ENCODE results near the gene HNMT. TPM values are rescaled to one million over a fixed set of nuclear protein-coding genes. Genes with fewer than 3 reads are reported as not detected.

HNMT gene
- total RNA-seq, 2 donors from 2014 or later = 37.2 to 52.1 TPM

DNA sequence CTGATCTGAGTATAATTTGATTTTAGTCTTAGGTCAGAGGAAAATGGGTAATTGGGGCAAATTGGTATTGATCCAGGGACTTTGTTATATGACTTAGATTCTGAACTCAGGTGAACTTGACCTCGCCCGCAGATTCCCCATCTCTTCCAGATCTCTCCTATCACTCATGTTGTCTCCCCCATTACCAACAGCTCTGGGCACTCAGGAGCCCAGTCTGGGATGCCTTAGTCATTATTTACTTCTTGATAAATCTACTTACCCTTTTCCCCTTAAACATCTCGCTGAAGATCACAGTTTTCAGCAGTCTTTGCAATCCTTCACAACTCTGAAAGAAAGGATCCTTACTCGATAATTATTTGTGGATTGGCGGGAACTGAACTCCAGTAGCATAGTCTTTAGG, 19.6 kb upstream of the HNMT start:
- H3K4me3 ChIP-seq = no peak overlapping the region
- H3K9me3 ChIP-seq = no peaks in the 10 kb centered on the region
- intact Hi-C loops (cut with DNase I) = no loop called here
- ATAC-seq (no peak), DNase-seq (no peak)
- no peak for TF ChIP-seq POLR2A (IDR thresholded peaks at IDR 0.05)
- TF ChIP-seq, protein P1, sequence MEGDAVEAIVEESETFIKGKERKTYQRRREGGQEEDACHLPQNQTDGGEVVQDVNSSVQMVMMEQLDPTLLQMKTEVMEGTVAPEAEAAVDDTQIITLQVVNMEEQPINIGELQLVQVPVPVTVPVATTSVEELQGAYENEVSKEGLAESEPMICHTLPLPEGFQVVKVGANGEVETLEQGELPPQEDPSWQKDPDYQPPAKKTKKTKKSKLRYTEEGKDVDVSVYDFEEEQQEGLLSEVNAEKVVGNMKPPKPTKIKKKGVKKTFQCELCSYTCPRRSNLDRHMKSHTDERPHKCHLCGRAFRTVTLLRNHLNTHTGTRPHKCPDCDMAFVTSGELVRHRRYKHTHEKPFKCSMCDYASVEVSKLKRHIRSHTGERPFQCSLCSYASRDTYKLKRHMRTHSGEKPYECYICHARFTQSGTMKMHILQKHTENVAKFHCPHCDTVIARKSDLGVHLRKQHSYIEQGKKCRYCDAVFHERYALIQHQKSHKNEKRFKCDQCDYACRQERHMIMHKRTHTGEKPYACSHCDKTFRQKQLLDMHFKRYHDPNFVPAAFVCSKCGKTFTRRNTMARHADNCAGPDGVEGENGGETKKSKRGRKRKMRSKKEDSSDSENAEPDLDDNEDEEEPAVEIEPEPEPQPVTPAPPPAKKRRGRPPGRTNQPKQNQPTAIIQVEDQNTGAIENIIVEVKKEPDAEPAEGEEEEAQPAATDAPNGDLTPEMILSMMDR (IDR thresholded peaks at IDR 0.05) = no peak
- WGBS, 2 donors = 70 to 75% methylated on average over 5 of the region's 5 CpGs
- H3K36me3 ChIP-seq (replicated peaks in 1 of 2; ENCODE audit: insufficient read depth in 1 of 2, low read depth in 2 of 2) = no peaks in the 10 kb centered on the region
- peaks cover 11% of the 10 kb centered on the region for H3K4me1 ChIP-seq
- H3K27me3 ChIP-seq = no peaks in the 10 kb centered on the region
- no peak overlapping the region for H3K27ac ChIP-seq

DNA sequence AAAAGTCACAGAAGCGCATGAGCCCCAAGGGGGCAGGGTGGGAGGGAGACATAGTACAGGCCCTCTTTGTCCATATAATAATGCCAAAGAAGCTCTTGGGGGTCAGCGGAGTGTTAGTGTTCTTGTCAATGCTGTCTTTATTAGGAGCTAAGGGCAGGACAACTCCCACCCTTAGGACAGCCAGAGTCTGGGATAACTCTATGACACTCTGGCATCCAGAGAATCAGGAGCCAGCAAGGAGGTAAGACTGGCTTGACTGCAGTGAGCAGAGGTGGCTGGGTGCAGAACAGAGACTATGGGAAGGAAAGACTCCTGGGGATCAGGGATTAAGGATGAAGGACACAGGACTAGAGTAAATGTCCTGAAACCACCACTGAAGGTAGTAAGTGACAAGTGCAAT, 19.0 kb upstream of the HNMT start:
- Histone ChIP-seq H3K36me3 (replicated peaks in 1 of 2; ENCODE audit: insufficient read depth in 1 of 2, low read depth in 2 of 2) (no peaks in the 10 kb centered on the region), H3K27me3 (no peaks in the 10 kb centered on the region), H3K27ac (no peak overlapping the region), H3K4me3 (no peak overlapping the region), H3K9me3 (no peaks in the 10 kb centered on the region), H3K4me1 (peaks cover 11% of the 10 kb centered on the region)
- no peak for TF ChIP-seq POLR2A (IDR thresholded peaks at IDR 0.05)
- TF ChIP-seq, protein P1 (IDR thresholded peaks at IDR 0.05) = no peak
- no peak for ATAC-seq
- intact Hi-C loops (cut with DNase I) = no loop called here
- 66 to 89% methylated on average over 2 of the region's 2 CpGs for WGBS, 2 donors
- DNase-seq = no peak

DNA sequence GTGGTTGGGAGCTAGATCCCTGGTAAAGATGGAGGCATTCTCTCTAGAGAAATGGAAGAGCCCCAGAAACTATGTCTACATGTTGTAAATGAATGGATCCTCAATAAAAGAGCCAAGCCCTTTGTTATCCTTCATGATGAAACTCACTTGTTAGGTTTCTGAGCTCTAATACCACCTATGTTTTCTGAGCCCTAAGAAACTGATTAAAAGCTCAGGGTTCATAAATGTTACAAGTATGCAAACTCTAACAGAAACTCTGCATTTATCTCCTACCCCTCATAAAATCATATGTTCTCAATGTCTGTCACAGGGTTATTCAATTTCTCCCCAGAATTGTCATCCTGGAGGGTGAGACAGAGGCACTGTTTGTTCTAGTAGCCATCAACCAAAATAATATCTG, 18.0 kb upstream of the HNMT start:
- Histone ChIP-seq H3K9me3 (no peaks in the 10 kb centered on the region), H3K4me3 (no peak overlapping the region), H3K27ac (no peak overlapping the region), H3K4me1 (peaks cover 11% of the 10 kb centered on the region), H3K36me3 (replicated peaks in 1 of 2; ENCODE audit: insufficient read depth in 1 of 2, low read depth in 2 of 2) (no peaks in the 10 kb centered on the region), H3K27me3 (no peaks in the 10 kb centered on the region)
- ATAC-seq = no peak
- intact Hi-C loops (cut with DNase I) = no loop called here
- DNase-seq = no peak
- TF ChIP-seq, protein P1 (IDR thresholded peaks at IDR 0.05) = no peak
- TF ChIP-seq POLR2A (IDR thresholded peaks at IDR 0.05) = no peak

DNA sequence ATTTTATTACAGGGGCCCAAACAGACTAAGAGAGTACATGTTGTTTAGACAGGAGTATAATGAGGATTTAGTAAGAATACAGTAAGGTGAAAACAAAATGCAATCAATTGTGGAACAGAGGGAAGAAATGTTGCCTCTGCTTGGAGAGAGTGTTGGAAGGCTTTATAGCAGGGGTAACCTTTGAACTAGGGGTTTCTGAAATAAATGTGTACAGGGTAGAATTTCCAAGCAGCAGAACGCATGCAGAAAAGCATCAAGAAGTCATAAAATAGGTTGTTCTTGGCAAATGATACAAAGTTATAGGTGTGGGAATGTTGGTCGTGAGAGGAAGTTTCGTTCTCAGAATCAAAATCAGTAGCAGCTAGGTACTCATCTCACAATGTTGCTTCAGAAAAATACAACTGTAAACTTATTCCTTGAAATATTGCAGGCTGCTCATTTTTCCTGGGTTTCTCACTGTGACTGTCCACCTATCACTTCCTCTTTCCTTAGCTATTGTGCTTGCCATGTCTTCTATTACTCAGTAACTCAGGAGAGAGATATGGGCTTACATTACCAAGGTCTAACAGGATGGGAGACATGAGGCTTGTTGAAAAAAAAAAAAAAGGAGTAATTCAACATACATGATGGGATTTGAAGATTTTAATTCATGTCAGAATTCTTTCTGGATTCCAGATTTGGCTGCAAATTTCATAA, 17.1 kb upstream of the HNMT start:
- WGBS, 2 donors = 61 to 66% methylated on average over 3 of the region's 3 CpGs
- Histone ChIP-seq H3K36me3 (replicated peaks in 1 of 2; ENCODE audit: insufficient read depth in 1 of 2, low read depth in 2 of 2) (no peaks in the 10 kb centered on the region), H3K27ac (no peak overlapping the region), H3K4me3 (no peak overlapping the region), H3K4me1 (peaks cover 11% of the 10 kb centered on the region), H3K27me3 (no peaks in the 10 kb centered on the region), H3K9me3 (no peaks in the 10 kb centered on the region)
- ATAC-seq = no peak
- no peak for DNase-seq
- no peak for TF ChIP-seq POLR2A (IDR thresholded peaks at IDR 0.05)
- TF ChIP-seq, protein P1 (IDR thresholded peaks at IDR 0.05) = no peak
- intact Hi-C loops (cut with DNase I) = no loop called here

DNA sequence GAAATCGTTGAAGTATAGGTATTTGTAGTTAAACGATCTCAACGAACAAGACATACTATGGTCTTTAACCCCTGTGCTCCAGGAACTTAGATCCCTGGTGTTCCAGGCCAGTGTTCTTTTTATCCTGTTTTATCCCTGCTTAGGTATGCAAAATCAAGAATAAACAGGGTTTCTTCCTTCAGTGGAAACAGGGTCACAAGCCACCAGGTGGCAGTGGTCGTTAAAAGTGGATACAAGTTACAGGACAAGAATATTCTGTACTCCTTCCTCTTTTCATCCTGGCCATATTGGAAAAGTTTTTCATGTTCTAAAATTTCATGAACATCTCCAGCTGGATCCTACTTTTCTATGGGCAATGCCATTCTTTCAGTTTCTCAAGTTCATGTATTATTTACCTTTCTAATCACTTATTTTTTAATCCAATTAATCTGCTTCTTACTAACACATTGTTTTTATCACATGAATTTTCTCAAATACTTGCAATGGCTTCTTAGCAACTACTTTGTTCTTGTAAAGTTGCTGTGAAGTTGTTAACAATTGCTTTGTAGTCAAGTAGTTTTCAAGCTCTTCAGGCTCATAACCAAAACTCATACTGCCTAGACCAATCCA, 16.4 kb upstream of the HNMT start:
- Histone ChIP-seq H3K27me3 (no peaks in the 10 kb centered on the region), H3K4me3 (no peak overlapping the region), H3K9me3 (no peaks in the 10 kb centered on the region), H3K27ac (no peak overlapping the region), H3K36me3 (replicated peaks in 1 of 2; ENCODE audit: insufficient read depth in 1 of 2, low read depth in 2 of 2) (no peaks in the 10 kb centered on the region), H3K4me1 (peaks cover 11% of the 10 kb centered on the region)
- 18 to 24% methylated on average over 4 of the region's 4 CpGs for WGBS, 2 donors
- ATAC-seq (peak; percentile 91), DNase-seq (peak; percentile 80 to 90 (median 87))
- no peak for TF ChIP-seq POLR2A (IDR thresholded peaks at IDR 0.05)
- TF ChIP-seq, protein P1 (IDR thresholded peaks at IDR 0.05) = peak; percentile 47 to 89 (median 76)
- intact Hi-C loops (cut with DNase I) = no loop called here
